H1 (cell line): ENCODE data around the gene WWC2. TPM values are rescaled to one million over a fixed set of nuclear protein-coding genes. Genes with fewer than 3 reads are reported as not detected.

Experiments used
- HDAC2 ChIP-seq, 2 experiments: fragments of 300-600 bp in 1 of 2; sonication (generic) in 1 of 2; IDR thresholded peaks; 2 replicates each; pipeline ENCODE4 v1.6.1; 2011 to 2012; ENCODE audit warnings: low read depth in 2 of 2, low read length in 2 of 2, mild to moderate bottlenecking in 2 of 2, moderate library complexity in 2 of 2, borderline replicate concordance in 1 of 2, inconsistent platforms in 1 of 2
- SP4 ChIP-seq: IDR thresholded peaks from 2 replicates; pipeline ENCODE4 v1.6.1; 2012; ENCODE audit warnings: low read length, inconsistent platforms
- polyA plus RNA-seq, 7 experiments: library from polyadenylated mRNA; depleted of rRNA in 3 of 7; stranded (reverse) in 5 of 7; unstranded in 2 of 7; fragments of >200 nt in 5 of 7; fragments of 200-250 nt in 2 of 7; gene quantifications; 1 replicate in 5 of 7; 2 replicates in 1 of 7; 4 replicates in 1 of 7; pipeline versions ENCODE4 v1.2.1 to v1.2.3, GENCODE V29; 2011 to 2013; ENCODE audit warnings: missing spikeins in 2 of 7, mixed read lengths in 2 of 7
- total RNA-seq: library from RNA; stranded (reverse); fragmentation: NEBNext Ultra II Directional; extraction: Animal tissue kit (Norgen Biotek cat#: 25700); gene quantifications from 2 replicates; pipeline ENCODE4 v1.2.1, GENCODE V29; 2021

The WWC2 gene
- total and polyA plus RNA-seq, 2 of the 8 experiments (the other 6 are each of a cell fraction or from before 2014, with no cell fraction given): 17.6 to 135 TPM

DNA sequence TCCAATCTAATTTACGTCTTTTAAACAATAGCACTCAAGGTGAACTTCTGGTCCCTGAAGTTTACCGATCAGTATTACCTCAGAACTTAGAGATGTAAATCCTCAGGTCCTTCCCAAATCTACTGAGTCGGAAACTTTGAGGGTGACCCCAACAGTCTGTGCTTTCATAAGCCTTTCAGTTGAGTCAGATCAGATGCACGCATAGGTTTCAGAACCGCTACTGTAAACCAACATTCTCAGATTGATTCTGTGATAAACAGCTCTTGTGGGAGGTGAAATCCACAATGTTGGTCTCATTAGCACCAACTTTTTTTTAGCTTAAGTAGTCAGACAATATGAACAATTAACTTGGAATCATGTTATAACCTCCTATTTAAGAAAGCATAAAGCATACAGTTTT is 86.0 kb downstream of the WWC2 start (continued):
- TF ChIP-seq HDAC2 (IDR thresholded peaks at IDR 0.05; ENCODE audit: borderline replicate concordance in 1 of 2, low read depth in 2 of 2, low read length in 2 of 2) (no peak), SP4 (no peak)
